Measurements from ENCODE around the gene FHOD1. TPM values are rescaled to one million over a fixed set of nuclear protein-coding genes. Genes with fewer than 3 reads are reported as not detected.
A peak's percentile ranks its signal among the peaks of the same experiment; 100 is the strongest.

FHOD1 gene
- total and polyA plus RNA-seq, 2 of the 13 experiments (the other 11 are each of a cell fraction or from before 2014, with no cell fraction given) = 20.0 to 20.8 TPM

DNA sequence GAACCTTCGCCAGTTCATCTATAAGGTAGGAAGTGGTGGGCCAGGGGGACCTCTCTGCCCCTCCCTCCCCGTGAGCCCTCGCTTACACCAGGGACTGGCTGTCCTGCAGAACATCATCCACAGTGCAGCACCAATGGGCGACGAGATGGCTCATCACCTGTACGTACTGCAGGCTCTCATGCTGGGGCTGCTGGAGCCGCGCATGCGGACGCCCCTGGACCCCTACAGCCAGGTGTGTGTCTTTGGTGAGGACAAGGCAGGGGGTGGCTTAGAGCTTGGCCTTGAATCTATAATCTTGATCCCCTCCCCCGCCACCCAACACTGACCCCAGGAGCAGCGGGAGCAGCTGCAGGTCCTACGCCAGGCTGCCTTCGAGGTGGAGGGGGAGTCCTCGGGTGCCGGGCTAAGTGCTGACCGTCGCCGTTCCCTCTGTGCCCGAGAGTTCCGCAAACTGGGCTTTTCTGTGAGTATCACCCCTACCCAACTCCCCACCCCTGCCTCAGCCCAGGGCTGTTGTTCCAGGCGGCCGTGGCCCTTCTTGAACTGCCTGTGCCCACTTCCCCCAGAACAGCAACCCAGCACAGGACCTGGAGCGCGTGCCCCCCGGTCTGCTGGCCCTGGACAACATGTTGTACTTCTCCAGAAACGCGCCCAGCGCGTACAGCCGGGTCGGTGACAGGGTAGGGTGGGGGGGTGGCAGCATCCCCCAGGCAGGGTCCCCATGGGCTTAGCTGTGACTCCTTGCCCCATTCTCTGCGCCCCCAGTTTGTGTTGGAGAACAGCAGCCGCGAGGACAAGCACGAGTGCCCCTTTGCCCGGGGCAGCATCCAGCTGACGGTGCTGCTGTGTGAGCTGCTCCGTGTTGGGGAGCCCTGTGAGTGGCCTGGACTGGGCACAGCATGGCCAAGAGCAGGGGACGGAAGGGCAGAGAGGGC, 45.6 kb downstream of the FHOD1 start:
- WGBS (ENCODE audit: low lambda C conversion rate) = 96% methylated on average over 32 of the region's 40 CpGs
- H3K4me2 ChIP-seq (ENCODE audit: low read depth, low read length) = no peak overlapping the region
- in situ Hi-C loops (cut with HindIII; ENCODE audit: extremely low pct_ligation_motif_present, low pct_unique_long_range_greater_than_20kb) = no loop called here
- H3K79me2 ChIP-seq (ENCODE audit: insufficient read depth, low read length) = no peaks in the 10 kb centered on the region
- CTCF ChIA-PET (ENCODE audit: low intra/inter-chr PET ratio, low total read pairs) = no interaction called here
- intact Hi-C loops (cut with micrococcal nuclease; ENCODE audit: unreplicated experiment) = no loop called here
- no peak overlapping the region for H3K4me3 ChIP-seq (replicated peaks in 1 of 3; ENCODE audit: insufficient read depth in 1 of 3, low read depth in 2 of 3, low read length in 3 of 3)
- POLR2A ChIA-PET = interaction anchor here (0.7 to 1.2 kb wide), 5 partner anchors 9 to 44 kb away, joined by 3 to 4 read pairs (median 3); partner anchors contain the start of genes E2F4 and TMEM208
- no peaks in the 10 kb centered on the region for H3K9me3 ChIP-seq (ENCODE audit: low read length)
- FAIRE-seq (no peak), ATAC-seq (no peak), DNase-seq (ENCODE audit: low spot score) (no peak)
- TF ChIP-seq ZSCAN31 (CRISPR knock-in tag; IDR thresholded peaks at IDR 0.05; ENCODE audit: low read depth) = no peak
- peak; percentile 68 for TF ChIP-seq AGO2 (optimal IDR thresholded peaks at IDR 0.05; ENCODE audit: low read depth, low read length)
- TF ChIP-seq KLF11 (CRISPR knock-in tag; IDR thresholded peaks at IDR 0.05) = no peak
- TF ChIP-seq, protein P1, sequence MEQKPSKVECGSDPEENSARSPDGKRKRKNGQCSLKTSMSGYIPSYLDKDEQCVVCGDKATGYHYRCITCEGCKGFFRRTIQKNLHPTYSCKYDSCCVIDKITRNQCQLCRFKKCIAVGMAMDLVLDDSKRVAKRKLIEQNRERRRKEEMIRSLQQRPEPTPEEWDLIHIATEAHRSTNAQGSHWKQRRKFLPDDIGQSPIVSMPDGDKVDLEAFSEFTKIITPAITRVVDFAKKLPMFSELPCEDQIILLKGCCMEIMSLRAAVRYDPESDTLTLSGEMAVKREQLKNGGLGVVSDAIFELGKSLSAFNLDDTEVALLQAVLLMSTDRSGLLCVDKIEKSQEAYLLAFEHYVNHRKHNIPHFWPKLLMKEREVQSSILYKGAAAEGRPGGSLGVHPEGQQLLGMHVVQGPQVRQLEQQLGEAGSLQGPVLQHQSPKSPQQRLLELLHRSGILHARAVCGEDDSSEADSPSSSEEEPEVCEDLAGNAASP (CRISPR knock-in tag; IDR thresholded peaks at IDR 0.05; ENCODE audit: borderline replicate concordance) = no peak
- no peak for TF ChIP-seq NFIC (IDR thresholded peaks at IDR 0.05; ENCODE audit: low read length)
- no peak for TF ChIP-seq ZFP36L1 (CRISPR knock-in tag; IDR thresholded peaks at IDR 0.05)
- no peak for TF ChIP-seq ZNF431 (CRISPR knock-in tag; IDR thresholded peaks at IDR 0.05; ENCODE audit: borderline replicate concordance, low read depth)
- TF ChIP-seq POLR2A (IDR thresholded peaks at IDR 0.05; ENCODE audit: insufficient read depth in 1 of 2, low read depth in 2 of 2, low read length in 2 of 2) = 0 out of 4 replicates have a peak, but pooled peaks of 1 of the 2 experiments have one; percentile 3
- no peak for TF ChIP-seq CBFB (CRISPR knock-in tag; IDR thresholded peaks at IDR 0.05)
- TF ChIP-seq, protein P2, sequence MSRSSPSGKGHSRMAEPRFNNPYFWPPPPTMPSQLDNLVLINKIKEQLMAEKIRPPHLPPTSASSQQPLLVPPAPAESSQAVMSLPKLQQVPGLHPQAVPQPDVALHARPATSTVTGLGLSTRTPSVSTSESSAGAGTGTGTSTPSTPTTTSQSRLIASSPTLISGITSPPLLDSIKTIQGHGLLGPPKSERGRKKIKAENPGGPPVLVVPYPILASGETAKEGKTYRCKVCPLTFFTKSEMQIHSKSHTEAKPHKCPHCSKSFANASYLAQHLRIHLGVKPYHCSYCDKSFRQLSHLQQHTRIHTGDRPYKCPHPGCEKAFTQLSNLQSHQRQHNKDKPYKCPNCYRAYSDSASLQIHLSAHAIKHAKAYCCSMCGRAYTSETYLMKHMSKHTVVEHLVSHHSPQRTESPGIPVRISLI (CRISPR knock-in tag; IDR thresholded peaks at IDR 0.05; ENCODE audit: borderline replicate concordance) = no peak
- no peak overlapping the region for H2AFZ ChIP-seq (ENCODE audit: low read length)
- H3K9ac ChIP-seq (ENCODE audit: insufficient read depth, low read depth, low read length) = no peak overlapping the region
- H4K20me1 ChIP-seq (ENCODE audit: insufficient read depth, low read length) = no peaks in the 10 kb centered on the region
- H3K4me1 ChIP-seq (ENCODE audit: insufficient read depth, low read length) = peaks cover 17% of the 10 kb centered on the region
- peaks cover 39 to 51% of the 10 kb centered on the region in 2 experiments for H3K36me3 ChIP-seq (replicated peaks in 1 of 2; ENCODE audit: control insufficient read depth in 1 of 2, insufficient read depth in 2 of 2, low read length in 2 of 2)
- H3K27me3 ChIP-seq (ENCODE audit: control insufficient read depth in 1 of 2, insufficient read depth in 2 of 2, low read length in 2 of 2) = no peaks in the 10 kb centered on the region
- H3K27ac ChIP-seq (ENCODE audit: extremely low read length, insufficient read depth, low read length) = no peak overlapping the region
- BruUV-seq (replicated peaks) = no TSS peak
